Stimulated activated CD8-positive, alpha-beta memory T cell treated with anti-CD3 and anti-CD28 coated beads, Interleukin-12 subunit alpha, Interleukin-12 subunit beta, amount 100 ng/mL, for 24 hours (primary cell): ENCODE data around the gene MFAP4.

Experiments
- DNase-seq: peaks from one replicate; pipeline ENCODE4 v3.0.0-alpha.2; 2020; ENCODE audit errors: extremely low read depth

MFAP4 gene, protein sequence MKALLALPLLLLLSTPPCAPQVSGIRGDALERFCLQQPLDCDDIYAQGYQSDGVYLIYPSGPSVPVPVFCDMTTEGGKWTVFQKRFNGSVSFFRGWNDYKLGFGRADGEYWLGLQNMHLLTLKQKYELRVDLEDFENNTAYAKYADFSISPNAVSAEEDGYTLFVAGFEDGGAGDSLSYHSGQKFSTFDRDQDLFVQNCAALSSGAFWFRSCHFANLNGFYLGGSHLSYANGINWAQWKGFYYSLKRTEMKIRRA

GRCh38 chr17:19386974-19387920 is at the start of gene MFAP4:
Gene MFAP4 (minus strand): TSS chr17:19387190. CDS start chr17:19387155, 35 bp downstream.
- DNase-seq = no peak

DNA sequence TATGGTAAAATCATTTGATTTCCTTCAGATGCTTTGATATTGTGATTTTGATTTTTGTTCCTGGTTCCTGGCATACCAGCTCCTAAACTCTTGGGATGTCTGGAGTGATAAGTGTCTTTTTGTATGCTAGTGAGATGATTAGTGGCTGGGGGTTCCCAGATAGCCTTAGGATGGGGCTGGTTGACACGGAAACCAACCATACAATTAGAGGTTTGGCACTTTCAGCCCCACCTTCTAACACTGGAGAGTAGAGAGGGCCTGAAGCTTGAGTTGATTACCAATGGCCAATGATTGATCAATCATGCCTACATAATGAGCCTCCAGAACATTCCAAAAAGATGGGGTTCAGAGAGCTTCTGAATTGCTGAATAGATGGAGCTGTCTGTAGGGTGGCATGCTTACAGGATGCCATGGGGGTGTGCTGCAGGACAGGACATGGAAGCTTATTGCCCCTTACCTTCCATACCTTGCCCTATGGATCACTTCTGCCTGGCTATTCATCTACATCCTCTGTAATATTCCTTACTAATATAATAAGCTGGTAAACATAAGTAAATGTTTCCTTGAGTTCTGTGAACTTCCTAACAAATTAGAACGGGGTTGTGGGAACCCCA is 46.8 kb upstream of the MFAP4 start:
- no peak for DNase-seq

- no peak for DNase-seq
Observed at GRCh38 chr17:19433255-19433654, 46.3 kb upstream of the MFAP4 start.

- DNase-seq = no peak
Observed at GRCh38 chr17:19431691-19432090, 44.7 kb upstream of the MFAP4 start.

GRCh38 chr17:19426631-19427030 is 39.6 kb upstream of the MFAP4 start:
- no peak for DNase-seq

DNA sequence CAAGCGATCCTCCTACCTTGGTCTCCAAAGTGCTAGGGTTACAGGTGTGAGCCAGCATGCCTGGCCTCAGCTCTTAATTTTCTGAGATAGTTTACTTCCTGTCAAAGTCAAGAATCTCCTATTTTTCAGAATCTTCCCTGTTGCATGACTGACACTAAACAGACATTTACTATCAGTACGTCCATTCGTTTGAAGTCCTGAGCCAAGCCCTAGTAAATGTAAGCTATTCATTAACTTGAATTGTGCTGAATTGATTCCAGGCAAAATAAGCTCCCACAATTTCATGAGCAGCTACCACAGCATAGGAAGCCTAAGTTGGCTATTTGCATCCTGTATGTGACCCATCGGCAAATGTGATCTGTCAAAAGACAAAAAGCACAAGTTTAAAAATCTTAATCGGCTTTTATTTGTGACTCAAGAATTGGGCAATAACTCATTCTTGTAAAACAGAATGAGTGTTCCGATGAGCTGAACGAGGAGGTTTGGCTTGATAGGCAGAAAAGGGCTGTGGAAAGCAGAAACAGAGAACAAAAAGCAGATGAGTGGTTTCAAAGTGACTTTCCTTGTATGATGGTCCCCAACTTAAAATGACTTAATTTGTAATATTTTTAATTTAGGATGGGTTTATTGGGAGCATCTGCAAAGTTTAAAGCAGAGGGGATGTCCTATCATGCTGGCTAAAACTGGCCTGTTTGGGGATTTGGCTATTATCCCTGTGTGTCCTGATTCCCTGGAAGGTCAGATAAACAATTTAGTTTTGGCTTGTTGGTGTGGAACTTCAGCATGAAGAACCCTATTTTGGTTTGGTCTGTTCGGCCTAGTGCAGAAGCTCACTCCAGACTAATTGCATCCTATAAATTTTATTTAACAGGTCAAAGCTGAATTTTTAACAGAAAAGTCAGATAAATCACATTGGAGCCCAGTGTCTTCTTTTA is 38.2 kb upstream of the MFAP4 start:
- DNase-seq = no peak

GRCh38 chr17:19421926-19422325 is 34.9 kb upstream of the MFAP4 start:
- DNase-seq = no peak

GRCh38 chr17:19421219-19421618 is 34.2 kb upstream of the MFAP4 start:
- DNase-seq = no peak

GRCh38 chr17:19418251-19418992 is 31.4 kb upstream of the MFAP4 start:
- DNase-seq = no peak

- no peak for DNase-seq
Observed at GRCh38 chr17:19417611-19418010, 30.6 kb upstream of the MFAP4 start.

GRCh38 chr17:19415806-19416775 is 29.1 kb upstream of the MFAP4 start:
- no peak for DNase-seq

- DNase-seq = no peak
Observed at GRCh38 chr17:19415311-19415710, 28.3 kb upstream of the MFAP4 start.

GRCh38 chr17:19414396-19415280 is 27.6 kb upstream of the MFAP4 start:
- DNase-seq = no peak

DNA sequence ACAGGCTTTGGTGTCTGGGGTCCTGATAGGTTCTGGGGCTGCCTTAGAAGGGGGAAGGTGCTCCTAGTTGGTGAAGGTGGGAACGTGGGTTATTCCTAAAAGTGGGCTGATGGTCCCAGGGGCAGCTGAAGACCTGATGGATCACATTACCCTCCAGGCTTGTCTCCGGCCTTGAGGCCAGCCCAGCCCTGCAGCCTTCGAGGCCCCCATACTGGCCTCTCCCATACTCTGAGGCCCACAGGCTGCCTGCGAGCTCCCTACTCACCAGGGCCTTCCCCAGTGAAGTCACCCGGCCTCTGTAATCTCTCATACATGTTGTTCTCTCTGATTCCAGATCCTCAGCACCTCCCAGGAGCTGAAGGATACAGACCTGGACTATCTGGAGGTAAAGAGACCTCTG is 26.8 kb upstream of the MFAP4 start:
- DNase-seq = no peak

DNA sequence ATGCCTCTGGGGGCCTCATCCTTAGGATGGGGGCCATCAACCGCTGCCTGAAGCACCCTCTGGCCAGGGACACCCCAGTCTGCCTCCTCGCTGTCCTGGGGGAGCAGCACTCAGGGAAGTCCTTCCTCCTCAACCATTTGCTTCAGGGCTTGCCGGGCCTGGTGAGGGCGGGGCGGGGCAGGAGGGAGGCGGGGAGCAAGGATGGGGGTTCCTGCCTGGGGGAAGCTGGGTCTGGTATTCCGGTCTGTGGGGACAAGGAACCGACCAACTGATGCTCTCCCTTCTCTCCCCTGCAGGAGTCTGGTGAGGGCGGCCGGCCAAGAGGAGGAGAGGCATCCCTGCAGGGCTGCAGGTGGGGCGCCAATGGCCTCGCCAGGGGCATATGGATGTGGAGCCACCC is 26.0 kb upstream of the MFAP4 start:
- no peak for DNase-seq

DNA sequence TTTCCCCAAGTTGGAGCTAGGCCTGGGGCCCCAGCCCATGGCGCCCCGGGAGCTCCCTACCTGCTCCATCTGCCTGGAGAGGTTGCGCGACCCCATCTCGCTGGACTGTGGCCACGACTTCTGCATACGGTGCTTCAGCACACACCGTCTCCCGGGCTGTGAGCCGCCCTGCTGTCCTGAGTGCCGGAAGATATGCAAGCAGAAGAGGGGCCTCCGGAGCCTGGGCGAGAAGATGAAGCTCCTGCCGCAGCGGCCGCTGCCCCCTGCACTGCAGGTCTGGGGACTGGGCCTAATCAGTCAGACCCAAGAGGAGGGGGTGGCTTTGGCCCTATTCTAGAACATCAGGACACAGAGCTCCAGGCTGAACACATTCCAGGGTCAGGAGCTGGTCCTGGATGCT is 25.5 kb upstream of the MFAP4 start:
- no peak for DNase-seq

DNA sequence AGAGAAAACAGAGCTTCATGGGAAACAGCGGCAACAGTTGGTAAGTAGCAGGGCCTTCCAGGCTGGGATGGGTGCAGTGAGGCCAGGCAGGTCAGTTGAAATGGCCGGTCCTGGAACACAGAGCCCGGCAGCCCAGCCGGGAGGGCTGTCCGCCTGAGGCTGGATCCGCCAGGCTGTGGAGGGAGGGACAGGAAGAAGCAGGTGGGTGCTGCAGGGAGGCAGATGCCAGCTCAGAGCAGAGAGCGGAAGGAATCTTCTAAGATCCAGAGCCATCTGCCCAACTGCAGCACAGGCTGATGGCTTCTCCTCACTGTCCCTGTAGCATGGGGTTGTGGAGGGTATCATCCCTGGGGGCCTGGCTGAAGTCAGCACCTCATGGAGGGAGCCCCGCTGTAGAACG is 24.6 kb upstream of the MFAP4 start:
- DNase-seq = no peak

- DNase-seq = no peak
Observed at GRCh38 chr17:19410875-19411620, 24.1 kb upstream of the MFAP4 start, which contains the start of gene RNF112. Gene RNF112 (plus strand): TSS chr17:19411232. CDS start chr17:19411409, 177 bp downstream.
